Uterus (tissue), 2 donors: ENCODE measurements around the gene TMEM132A.

Experiments used
- POLR2A ChIP-seq, 2 donors: fragments of 450-650 bp; IDR thresholded peaks; one replicate each; pipeline ENCODE4 v1.6.1; 2016; ENCODE audit warnings: antibody characterized with exemption in 2 of 2, mild to moderate bottlenecking in 1 of 2, moderate library complexity in 1 of 2
- TF ChIP-seq, protein P1 (sequence below), 4 experiments: fragments of 200-600 bp in 2 of 4; fragments of 450-650 bp in 2 of 4; sonication (generic) in 2 of 4; IDR thresholded peaks; one replicate each; pipeline ENCODE4 v1.5.1; 2016 to 2019; ENCODE audit warnings: antibody characterized with exemption in 4 of 4, mild to moderate bottlenecking in 2 of 4, moderate library complexity in 1 of 4

DNA sequence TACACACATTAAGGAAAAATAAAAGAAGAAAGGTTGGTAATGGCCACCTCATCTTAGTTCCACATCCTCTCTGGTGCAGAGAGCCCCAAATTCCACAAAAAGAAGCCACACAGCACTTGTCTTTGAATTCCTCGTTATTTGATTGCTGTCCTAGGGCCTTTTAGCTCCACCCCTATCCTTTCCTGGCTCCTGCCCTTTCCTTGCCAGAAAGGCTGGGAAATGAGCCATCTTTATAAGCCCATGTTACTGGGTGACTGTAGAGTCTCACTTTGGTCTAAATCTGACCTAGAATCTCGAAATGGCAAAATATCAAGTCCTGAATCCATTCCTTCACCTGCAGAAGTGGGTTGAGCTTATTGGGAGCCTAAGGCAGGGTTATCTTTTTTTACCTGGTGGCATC, 4.3 kb upstream of the TMEM132A start:
- TF ChIP-seq, protein P1, sequence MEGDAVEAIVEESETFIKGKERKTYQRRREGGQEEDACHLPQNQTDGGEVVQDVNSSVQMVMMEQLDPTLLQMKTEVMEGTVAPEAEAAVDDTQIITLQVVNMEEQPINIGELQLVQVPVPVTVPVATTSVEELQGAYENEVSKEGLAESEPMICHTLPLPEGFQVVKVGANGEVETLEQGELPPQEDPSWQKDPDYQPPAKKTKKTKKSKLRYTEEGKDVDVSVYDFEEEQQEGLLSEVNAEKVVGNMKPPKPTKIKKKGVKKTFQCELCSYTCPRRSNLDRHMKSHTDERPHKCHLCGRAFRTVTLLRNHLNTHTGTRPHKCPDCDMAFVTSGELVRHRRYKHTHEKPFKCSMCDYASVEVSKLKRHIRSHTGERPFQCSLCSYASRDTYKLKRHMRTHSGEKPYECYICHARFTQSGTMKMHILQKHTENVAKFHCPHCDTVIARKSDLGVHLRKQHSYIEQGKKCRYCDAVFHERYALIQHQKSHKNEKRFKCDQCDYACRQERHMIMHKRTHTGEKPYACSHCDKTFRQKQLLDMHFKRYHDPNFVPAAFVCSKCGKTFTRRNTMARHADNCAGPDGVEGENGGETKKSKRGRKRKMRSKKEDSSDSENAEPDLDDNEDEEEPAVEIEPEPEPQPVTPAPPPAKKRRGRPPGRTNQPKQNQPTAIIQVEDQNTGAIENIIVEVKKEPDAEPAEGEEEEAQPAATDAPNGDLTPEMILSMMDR (IDR thresholded peaks at IDR 0.05), result no peak
- no peak for TF ChIP-seq POLR2A (IDR thresholded peaks at IDR 0.05)
